Testis (tissue), 2 donors: ENCODE results near the gene SOD3.

Experiments used
- CTCF ChIP-seq, 3 experiments: fragments of 450-650 bp in 2 of 3; fragments of 200-600 bp in 1 of 3; sonication (generic) in 1 of 3; IDR thresholded peaks; one replicate each; pipeline ENCODE4 v1.5.1; 2016 to 2019; ENCODE audit warnings: antibody characterized with exemption in 3 of 3, mild to moderate bottlenecking in 2 of 3, moderate library complexity in 1 of 3
- POLR2A ChIP-seq: fragments of 450-650 bp; IDR thresholded peaks from one replicate; pipeline ENCODE4 v1.6.1; 2017; ENCODE audit warnings: antibody characterized with exemption, mild to moderate bottlenecking, moderate library complexity

GRCh38 chr4:24772061-24772705, 23.2 kb upstream of the SOD3 start:
- TF ChIP-seq CTCF (IDR thresholded peaks at IDR 0.05) (no peak), POLR2A (no peak)
